Measurements from ENCODE around the gene CST8.
"Not testable (repeated sequence)": the region's sequence is repeated elsewhere in the genome, so short reads cannot be mapped to it uniquely, and the experiment has no call there.

Gene CST8

GRCh38 chr20:23490817-23491216, at the start of gene CST8:
Gene CST8, plus strand, starts transcription at chr20:23491117. Its CDS starts 551 bp downstream, at chr20:23491668.
- DNase-seq, result no peak
- intact Hi-C loops (cut with DNase I), result no loop called here

- intact Hi-C loops (cut with DNase I), result loop anchor here (1.0 kb wide), 1 partner anchor 164 kb away; no protein-coding TSS in a partner anchor
These were observed 49.0 kb upstream of the CST8 start for GRCh38 chr20:23441850-23442313.

GRCh38 chr20:23442436-23442835, 48.5 kb upstream of the CST8 start:
- intact Hi-C loops (cut with DNase I), result no loop called here
- DNase-seq, result no peak

More at GRCh38 chr20:23441850-23442313, 49.0 kb upstream of the CST8 start:
- peak in 8 of 10 donors; percentile 32 to 95 (median 76) for DNase-seq

GRCh38 chr20:23444859-23445258, 46.1 kb upstream of the CST8 start:
- intact Hi-C loops (cut with DNase I), result loop anchor here (5.0 kb wide), 1 partner anchor 753 kb away; no protein-coding TSS in a partner anchor
- DNase-seq, result peak in 1 of 10 donors; percentile 6

GRCh38 chr20:23445596-23446217, 45.2 kb upstream of the CST8 start:
- DNase-seq, result peak in 1 of 10 donors; percentile 6
- intact Hi-C loops (cut with DNase I), result loop anchor here (5.0 kb wide), 1 partner anchor 753 kb away; no protein-coding TSS in a partner anchor

- DNase-seq, result peak in 8 of 10 donors; percentile 37 to 93 (median 77)
- intact Hi-C loops (cut with DNase I), result loop anchor here (5.0 kb wide), 1 partner anchor 754 kb away; no protein-coding TSS in a partner anchor
These were observed 44.4 kb upstream of the CST8 start for GRCh38 chr20:23446505-23446904.

- no peak for DNase-seq
- intact Hi-C loops (cut with DNase I), result loop anchor here (5.0 kb wide), 1 partner anchor 756 kb away; no protein-coding TSS in a partner anchor
These were observed 42.8 kb upstream of the CST8 start for GRCh38 chr20:23448167-23448566.

- intact Hi-C loops (cut with DNase I), result loop anchor here (5.0 kb wide), 1 partner anchor 757 kb away; no protein-coding TSS in a partner anchor
- DNase-seq, result no peak
These were observed 41.5 kb upstream of the CST8 start for GRCh38 chr20:23449421-23449820.

GRCh38 chr20:23450877-23451276, 40.0 kb upstream of the CST8 start:
- DNase-seq, result no peak
- intact Hi-C loops (cut with DNase I), result no loop called here

GRCh38 chr20:23451956-23452487, 38.9 kb upstream of the CST8 start:
- intact Hi-C loops (cut with DNase I), result no loop called here
- peak in 1 of 10 donors; percentile 25 for DNase-seq

GRCh38 chr20:23452776-23453175, 38.1 kb upstream of the CST8 start, which contains the start of gene CST11:
Gene CST11, minus strand, starts transcription at chr20:23452876. Its CDS starts 65 bp downstream, at chr20:23452811.
- intact Hi-C loops (cut with DNase I), result no loop called here
- no peak for DNase-seq

- intact Hi-C loops (cut with DNase I), result no loop called here
These were observed 37.1 kb upstream of the CST8 start for GRCh38 chr20:23453549-23454543.

GRCh38 chr20:23454816-23455215, 36.1 kb upstream of the CST8 start:
- intact Hi-C loops (cut with DNase I), result no loop called here
- no peak for DNase-seq

More at GRCh38 chr20:23453549-23454543, 37.1 kb upstream of the CST8 start:
- no peak for DNase-seq

- no peak for DNase-seq
- intact Hi-C loops (cut with DNase I), result no loop called here
These were observed 35.3 kb upstream of the CST8 start for GRCh38 chr20:23455639-23456038.

- no peak for DNase-seq
- intact Hi-C loops (cut with DNase I), result no loop called here
These were observed 34.5 kb upstream of the CST8 start for GRCh38 chr20:23456409-23456808.

GRCh38 chr20:23456873-23457272, 34.0 kb upstream of the CST8 start:
- intact Hi-C loops (cut with DNase I), result no loop called here

GRCh38 chr20:23459461-23460150, 31.3 kb upstream of the CST8 start:
- intact Hi-C loops (cut with DNase I), result no loop called here
- no peak for DNase-seq

More at GRCh38 chr20:23456873-23457272, 34.0 kb upstream of the CST8 start:
- no peak for DNase-seq

GRCh38 chr20:23461180-23461579, 29.7 kb upstream of the CST8 start:
- intact Hi-C loops (cut with DNase I), result no loop called here
- DNase-seq, result no peak

- intact Hi-C loops (cut with DNase I), result not testable (repeated sequence)
These were observed 24.0 kb upstream of the CST8 start for GRCh38 chr20:23466961-23467360.

GRCh38 chr20:23472306-23472705, 18.6 kb upstream of the CST8 start:
- DNase-seq; intact Hi-C loops (cut with DNase I): not testable (repeated sequence)

More at GRCh38 chr20:23466961-23467360, 24.0 kb upstream of the CST8 start:
- DNase-seq, result not testable (repeated sequence)
